GM21528 (cell line): Measurements from ENCODE around the gene HSFX1.

ENCODE experiments used
- ATAC-seq: cut with Tn5 transposase; IDR thresholded peaks from one replicate; pipeline ENCODE4 v1.9.1; 2021; ENCODE audit warnings: mild to moderate bottlenecking, moderate library complexity; ENCODE audit not compliant: unreplicated experiment, low FRiP score

The HSFX1 gene

GRCh38 chrX:149803458-149804062 lies 29.7 kb downstream of the HSFX1 start:
- ATAC-seq, result no peak

GRCh38 chrX:149804102-149804501 lies 30.2 kb downstream of the HSFX1 start:
- ATAC-seq, result no peak

DNA sequence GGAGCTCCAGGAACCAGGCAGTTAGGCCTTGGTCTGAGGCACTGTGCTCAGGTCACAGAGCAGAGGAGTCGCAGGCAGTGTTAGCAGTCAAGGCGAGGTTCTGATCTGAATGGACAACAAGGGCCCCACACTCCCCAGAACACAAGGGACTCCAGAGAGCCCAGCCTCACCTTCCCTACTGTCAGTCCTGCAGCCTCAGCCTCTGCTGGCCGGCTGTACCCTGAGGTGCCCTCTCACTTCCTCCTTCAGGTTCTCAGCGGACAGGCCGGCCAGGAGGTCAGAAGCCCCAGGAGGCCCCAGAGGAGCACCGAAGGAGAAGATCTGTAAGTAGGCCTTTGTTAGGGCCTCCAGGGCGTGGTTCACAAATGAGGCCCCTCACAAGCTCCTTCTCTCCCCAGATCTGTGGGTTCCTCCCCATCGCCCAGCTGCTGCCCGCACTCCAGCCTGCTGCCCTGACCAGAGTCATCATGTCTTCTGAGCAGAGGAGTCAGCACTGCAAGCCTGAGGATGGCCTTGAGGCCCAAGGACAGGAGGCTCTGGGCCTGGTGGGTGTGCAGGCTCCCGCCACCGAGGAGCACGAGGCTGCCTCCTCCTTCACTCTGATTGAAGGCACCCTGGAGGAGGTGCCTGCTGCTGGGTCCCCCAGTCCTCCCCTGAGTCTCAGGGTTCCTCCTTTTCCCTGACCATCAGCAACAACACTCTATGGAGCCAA lies 34.0 kb downstream of the HSFX1 start:
- no peak for ATAC-seq

DNA sequence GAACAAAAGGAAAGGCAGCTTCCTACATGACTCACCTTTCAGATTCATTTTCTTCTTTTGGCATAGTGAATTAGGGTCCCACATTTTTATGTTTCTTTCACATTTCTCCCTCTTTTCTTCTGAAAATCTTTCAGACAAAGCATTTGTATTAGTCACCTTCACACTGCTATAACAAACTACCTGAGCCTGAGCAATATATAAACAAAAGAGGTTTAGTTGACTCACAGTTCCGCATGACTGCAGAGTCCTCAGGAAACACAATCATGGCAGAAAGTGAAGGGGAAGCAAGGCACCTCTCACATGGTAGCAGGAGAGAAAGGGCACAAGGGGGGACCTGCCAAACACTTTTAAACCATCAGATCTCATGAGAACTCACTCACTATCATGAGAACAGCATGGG lies 44.8 kb downstream of the HSFX1 start:
- ATAC-seq, result no peak

DNA sequence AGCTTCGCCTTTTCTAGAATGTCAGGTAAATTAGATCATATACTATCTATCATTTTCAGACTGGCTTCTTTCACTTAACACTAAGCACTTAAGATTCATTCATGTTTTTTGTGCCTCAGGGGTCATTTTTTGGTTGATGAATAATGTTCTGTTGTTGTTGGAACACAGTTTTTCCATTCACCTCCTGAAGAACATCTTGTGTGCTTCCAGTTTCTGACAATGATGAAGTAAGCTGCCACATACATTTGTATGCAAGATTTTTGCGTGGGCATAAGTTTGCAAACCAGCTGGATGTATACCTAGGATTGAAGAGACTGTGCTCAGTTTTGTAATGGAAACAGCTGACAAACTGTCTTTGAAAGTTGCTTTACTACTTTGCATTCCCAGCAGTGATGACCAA lies 45.5 kb downstream of the HSFX1 start:
- ATAC-seq, result no peak

GRCh38 chrX:149825424-149825823 lies 51.6 kb downstream of the HSFX1 start:
- no peak for ATAC-seq
